ENCODE data around the gene SCUBE1.
"Not testable (repeated sequence)": the region's sequence is repeated elsewhere in the genome, so short reads cannot be mapped to it uniquely, and the experiment has no call there.

The SCUBE1 gene

DNA sequence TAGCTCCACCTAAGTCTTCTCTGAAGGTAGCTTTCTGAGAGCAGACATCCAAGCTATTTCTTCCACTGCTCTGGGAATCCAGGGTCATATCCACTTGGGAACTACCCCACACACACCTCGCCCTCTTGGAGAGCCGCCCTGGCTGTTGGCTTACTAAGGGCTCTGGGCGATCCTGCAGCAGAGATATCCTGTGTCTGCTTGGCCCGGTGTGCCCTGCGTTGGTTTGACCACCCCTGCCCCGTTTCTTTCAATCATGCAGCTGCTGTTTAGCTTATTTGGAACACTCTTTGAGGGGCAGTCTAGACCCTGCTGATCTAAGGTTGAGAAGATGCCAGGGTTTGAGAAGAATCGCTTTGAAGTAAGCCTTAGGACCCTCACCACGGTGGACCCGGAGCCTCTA, 17.4 kb upstream of the SCUBE1 start:
- DNase-seq (ENCODE audit: extremely low read depth in 1 of 2, low read depth in 1 of 2), result no peak

DNA sequence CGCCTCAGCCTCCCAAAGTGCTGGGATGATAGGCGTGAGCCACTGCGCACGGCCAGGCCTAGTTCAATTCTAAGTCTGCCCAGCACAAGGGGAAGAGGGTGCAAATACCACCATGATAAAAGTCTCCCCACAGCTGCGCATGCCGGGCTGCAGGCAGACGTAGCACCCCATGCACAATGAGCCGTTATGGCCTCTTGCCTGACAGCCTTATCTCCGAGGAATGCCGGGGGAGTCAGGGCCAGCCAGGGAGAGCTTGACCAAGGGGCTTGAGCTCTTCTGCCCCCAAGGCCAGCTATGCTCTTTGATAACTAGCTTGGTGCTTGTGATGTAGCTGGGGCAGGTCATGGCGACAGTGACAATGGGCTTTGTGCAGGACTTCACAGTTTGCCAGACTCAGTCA, 13.7 kb upstream of the SCUBE1 start:
- DNase-seq (ENCODE audit: extremely low read depth in 1 of 2, low read depth in 1 of 2), result no peak

- not testable (repeated sequence) for DNase-seq (ENCODE audit: extremely low read depth in 1 of 2, low read depth in 1 of 2)
Measured at GRCh38 chr22:43355688-43356087, 12.5 kb upstream of the SCUBE1 start.

- no peak for DNase-seq (ENCODE audit: extremely low read depth in 1 of 2, low read depth in 1 of 2)
Measured at GRCh38 chr22:43351966-43352345, 8.8 kb upstream of the SCUBE1 start.

DNA sequence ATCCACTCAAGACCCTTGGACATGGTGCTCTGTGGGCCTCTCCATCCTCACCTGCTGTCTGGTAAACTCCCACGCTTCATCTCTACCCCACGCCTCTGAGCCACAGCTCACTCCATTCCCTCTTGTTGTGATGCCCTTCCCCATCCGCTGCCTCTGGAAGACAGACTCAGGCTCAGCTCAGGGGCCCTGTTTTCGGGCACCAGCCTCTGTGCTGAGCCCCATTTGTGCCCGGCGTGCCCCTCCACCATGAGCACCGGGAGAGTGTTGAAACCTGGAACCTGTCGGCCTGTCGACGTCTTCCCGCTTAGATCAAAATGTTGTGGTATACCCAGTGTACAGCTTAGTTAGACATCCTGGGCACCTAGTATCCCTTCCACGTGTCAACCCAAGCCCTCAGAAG, 6.5 kb upstream of the SCUBE1 start:
- no peak for DNase-seq (ENCODE audit: extremely low read depth in 1 of 2, low read depth in 1 of 2)

GRCh38 chr22:43346521-43346929, 3.4 kb upstream of the SCUBE1 start:
- peak; percentile 20 to 55 for DNase-seq (ENCODE audit: extremely low read depth in 1 of 2, low read depth in 1 of 2)

- DNase-seq (ENCODE audit: extremely low read depth in 1 of 2, low read depth in 1 of 2), result no peak
Measured at GRCh38 chr22:43345761-43346301, 2.7 kb upstream of the SCUBE1 start.

DNA sequence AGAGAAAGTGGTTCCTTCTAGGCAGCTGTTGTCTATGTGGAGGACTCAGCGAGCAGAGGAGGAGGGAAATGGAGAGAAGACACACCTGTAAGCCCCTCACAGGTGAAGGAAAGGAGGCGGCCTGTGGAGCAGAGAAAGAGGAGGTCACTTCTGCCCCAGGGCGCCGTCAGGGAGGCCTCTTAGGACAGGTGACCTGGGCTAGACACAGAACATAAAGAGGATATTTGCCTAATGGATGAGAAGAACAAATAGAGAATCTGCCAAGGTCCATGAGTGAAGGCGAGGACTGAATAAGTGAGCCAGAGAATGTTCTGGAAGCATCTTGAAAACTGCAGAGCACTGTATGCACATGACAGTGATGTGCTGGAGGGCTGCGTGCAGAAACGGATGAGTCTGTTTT, 2.2 kb upstream of the SCUBE1 start:
- no peak for DNase-seq (ENCODE audit: extremely low read depth in 1 of 2, low read depth in 1 of 2)

DNA sequence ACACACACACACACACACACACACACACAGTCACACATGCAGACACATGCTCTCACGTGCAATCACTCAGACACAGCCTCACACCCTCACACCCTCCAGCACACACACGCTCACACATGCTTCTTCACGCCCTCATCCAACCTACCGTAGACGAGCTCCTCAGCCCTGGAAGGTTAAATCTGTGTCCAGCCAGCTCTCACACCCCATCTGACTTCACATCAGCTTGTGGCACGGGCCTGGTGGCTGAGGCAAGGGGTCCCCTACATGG, 1.3 kb upstream of the SCUBE1 start:
- DNase-seq (ENCODE audit: extremely low read depth in 1 of 2, low read depth in 1 of 2), result no peak

GRCh38 chr22:43343670-43344519, 723 bp upstream of the SCUBE1 start:
- DNase-seq (ENCODE audit: extremely low read depth in 1 of 2, low read depth in 1 of 2), result no peak

DNA sequence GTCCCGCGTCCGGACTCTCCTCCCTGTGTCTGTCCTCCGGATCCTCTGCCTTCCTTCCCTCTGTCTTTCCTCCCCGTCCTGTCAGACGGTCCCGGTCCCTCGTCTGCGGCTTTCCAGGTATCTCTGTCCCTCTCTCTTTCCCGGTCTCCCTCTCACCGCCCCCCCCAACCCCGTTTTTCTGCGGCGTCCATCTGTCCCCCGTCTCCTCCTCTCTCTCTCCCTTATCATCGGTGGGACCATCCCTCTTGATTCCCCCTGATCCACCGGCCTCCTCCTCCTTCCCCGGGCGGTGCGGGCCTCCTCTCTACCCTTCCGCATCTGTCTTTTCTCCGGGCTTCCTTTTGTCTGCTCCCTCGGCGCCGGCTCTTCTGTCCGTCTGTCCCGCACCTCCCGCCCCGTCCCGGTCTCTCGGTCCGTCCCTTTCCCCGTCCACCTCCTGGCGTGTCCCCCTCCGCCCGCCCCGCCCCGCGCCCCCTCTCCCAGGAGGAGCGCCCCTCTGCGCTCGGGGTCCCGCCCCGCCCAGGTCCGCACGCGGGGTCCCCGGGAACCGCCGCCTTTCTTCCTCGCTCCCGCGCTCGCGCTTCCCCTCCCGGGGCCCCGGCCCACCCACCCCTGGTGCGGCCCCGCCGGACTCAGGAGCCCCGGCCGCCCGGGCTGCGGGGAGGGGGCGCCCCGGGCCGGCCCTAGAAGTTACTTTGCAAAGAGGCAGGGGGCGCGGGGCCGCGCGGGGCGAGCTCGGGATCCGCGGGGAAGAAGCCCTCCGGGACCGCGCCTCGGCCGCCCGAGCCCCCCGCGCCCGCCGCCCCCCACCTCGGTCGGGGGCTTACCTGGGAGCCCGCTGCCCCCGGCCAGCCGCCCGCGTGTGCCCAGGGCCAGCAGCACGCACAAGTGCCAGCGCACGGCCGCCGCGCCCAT, 568 bp downstream of the SCUBE1 start:
- no peak for DNase-seq (ENCODE audit: extremely low read depth in 1 of 2, low read depth in 1 of 2)

DNA sequence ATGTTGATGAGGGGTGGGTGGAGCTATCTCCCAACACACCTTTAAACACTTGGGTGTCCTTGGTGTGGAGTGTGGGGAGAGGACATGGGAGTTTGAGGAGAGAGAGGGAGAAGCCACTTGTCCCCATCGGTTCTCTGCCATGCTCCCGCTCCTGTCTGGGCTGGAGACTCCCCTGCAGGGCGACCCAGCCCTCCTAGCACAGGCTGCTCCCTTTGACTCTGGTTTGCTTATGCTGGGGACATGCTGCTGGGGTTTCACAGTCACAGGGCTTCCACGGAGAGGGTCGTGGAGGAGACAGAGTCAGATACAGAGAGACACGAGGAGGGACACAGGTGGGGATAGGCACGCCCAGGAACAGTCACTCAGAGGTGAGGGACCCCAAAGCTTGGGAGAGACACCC, 1.6 kb downstream of the SCUBE1 start:
- DNase-seq (ENCODE audit: extremely low read depth in 1 of 2, low read depth in 1 of 2), result no peak

DNA sequence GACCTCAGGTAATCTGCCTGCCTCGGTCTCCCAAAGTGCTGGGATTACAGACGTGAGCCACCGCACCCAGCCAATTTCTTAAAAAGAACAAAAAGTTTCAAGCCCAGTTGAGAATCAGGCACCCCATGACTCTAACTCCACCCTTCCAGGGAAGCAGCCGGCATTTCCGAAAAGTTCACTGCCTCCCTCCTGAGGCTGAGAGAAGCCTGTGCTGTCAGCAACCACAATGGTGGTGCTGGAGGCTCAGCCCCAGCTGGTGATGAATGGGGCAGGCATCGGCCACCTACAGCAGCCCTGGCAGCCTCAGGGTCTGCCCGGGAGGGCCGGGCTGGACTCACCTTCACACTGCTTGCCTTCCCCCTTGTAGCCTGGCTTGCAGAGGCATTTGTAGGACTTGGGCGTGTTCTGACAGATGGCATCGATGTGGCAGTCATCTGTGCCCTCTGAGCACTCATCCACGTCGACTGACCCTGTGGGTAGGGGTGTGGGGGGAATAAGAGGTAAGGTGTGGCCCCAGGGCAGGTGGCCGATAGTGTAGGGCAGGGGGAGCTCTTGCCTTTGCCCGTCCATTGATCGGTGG, 4.3 kb downstream of the SCUBE1 start:
- DNase-seq (ENCODE audit: extremely low read depth in 1 of 2, low read depth in 1 of 2), result no peak

DNA sequence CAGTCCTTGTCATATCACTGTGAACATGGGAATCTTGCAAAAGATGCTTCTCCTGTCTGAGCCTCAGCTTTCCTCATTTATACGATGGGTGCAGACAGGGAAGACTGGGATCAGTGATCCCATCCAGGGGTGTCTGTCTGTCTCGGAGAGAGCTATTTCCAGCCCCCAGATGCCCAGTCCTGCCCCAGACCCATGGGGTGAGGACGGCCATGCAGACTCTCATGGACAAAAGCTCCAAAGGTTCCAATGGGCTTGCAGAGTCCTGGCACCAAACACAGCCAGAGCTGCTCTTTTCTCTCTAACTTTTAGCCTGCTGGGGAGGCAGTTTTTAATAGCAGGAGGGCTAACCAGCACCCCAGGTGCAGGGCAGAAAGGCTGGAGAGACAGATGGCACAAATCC, 5.2 kb downstream of the SCUBE1 start:
- no peak for DNase-seq (ENCODE audit: extremely low read depth in 1 of 2, low read depth in 1 of 2)

GRCh38 chr22:43337385-43337784, 5.8 kb downstream of the SCUBE1 start:
- no peak for DNase-seq (ENCODE audit: extremely low read depth in 1 of 2, low read depth in 1 of 2)

DNA sequence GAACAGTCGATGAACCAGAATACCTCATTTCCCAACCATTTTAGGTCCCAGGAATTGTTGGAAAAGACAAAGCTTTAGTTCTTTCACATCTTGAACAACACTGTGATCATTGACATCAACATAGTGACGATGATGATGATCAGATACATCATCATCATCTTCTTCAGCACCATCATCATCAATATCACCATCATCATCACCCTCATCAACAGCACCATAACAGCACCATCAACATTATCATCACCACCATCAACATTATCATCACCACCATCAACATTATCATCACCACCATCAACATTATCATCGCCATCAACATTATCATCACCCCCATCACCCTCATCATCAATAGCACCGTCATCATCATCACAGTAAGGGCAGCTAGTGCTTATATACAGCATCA, 8.8 kb downstream of the SCUBE1 start:
- no peak for DNase-seq (ENCODE audit: extremely low read depth in 1 of 2, low read depth in 1 of 2)

DNA sequence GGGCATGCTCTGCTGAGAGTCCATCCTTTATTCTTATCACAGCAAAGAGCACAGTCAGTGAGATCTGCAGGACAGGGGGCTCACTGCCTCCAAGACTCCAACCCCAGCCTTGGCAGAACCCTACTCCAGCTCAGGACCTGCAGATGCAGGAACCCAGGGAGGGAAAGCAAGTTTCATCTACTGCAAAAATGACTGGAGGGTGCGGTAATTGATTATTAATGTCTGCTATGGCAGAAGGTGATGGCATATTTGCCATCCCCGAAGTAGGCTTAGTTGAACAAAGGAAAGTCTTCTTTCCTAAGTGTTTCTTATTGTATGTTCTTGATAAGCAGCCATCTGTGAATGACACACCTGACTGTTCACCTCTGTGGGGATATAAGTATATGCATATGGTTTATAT, 9.2 kb downstream of the SCUBE1 start:
- DNase-seq (ENCODE audit: extremely low read depth in 1 of 2, low read depth in 1 of 2), result no peak

DNA sequence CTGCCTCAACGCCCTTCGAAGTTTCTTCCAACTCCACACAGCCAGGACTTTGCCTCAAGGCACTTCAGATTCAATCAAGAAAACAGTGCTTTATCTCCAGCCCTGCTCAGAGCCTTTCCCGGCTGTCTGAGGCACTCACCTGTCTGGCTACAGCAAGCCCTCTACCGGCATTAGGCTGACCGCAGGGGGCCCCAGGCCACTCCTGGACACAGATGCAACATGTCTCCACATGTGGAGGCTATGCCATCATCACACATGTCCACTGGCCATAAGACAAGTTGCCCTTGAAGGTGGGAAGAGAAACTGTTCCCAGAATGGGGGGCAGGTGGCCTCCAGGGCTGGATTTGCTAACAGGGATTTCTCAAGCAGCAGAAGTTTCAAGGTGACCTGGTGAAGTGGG, 10.0 kb downstream of the SCUBE1 start:
- DNase-seq (ENCODE audit: extremely low read depth in 1 of 2, low read depth in 1 of 2), result no peak

DNA sequence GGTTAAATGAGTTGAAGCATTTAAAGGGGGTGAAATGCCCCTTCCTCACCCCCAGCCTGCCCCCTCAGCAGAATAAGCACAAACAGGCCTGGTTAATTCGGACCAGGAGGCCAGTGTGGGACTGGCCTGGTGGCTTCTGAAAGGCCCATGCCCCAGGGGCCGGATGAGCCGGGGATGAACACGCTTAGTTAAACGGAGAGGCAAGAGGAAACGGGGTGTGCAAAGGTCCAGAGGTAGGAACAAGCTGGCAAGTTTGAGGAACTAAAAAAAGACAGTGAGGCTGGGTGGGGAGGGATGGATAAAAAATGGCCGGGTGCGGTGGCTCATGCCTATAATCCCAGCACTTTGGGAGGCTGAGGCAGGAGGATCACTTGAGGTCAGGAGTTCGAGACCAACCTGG, 11.5 kb downstream of the SCUBE1 start:
- no peak for DNase-seq (ENCODE audit: extremely low read depth in 1 of 2, low read depth in 1 of 2)

- no peak for DNase-seq (ENCODE audit: extremely low read depth in 1 of 2, low read depth in 1 of 2)
Measured at GRCh38 chr22:43331069-43331451, 12.1 kb downstream of the SCUBE1 start.

- no peak for DNase-seq (ENCODE audit: extremely low read depth in 1 of 2, low read depth in 1 of 2)
Measured at GRCh38 chr22:43330178-43331068, 12.7 kb downstream of the SCUBE1 start.
